ENCODE data around the gene PPFIBP1. TPM values are rescaled to one million over a fixed set of nuclear protein-coding genes. Genes with fewer than 3 reads are reported as not detected.
A peak's percentile ranks its signal among the peaks of the same experiment; 100 is the strongest.
"Not testable (repeated sequence)": the region's sequence is repeated elsewhere in the genome, so short reads cannot be mapped to it uniquely, and the experiment has no call there.

Gene PPFIBP1
- total and polyA plus RNA-seq, 8 donors = 82.8 to 126 (median 96.7) TPM

DNA sequence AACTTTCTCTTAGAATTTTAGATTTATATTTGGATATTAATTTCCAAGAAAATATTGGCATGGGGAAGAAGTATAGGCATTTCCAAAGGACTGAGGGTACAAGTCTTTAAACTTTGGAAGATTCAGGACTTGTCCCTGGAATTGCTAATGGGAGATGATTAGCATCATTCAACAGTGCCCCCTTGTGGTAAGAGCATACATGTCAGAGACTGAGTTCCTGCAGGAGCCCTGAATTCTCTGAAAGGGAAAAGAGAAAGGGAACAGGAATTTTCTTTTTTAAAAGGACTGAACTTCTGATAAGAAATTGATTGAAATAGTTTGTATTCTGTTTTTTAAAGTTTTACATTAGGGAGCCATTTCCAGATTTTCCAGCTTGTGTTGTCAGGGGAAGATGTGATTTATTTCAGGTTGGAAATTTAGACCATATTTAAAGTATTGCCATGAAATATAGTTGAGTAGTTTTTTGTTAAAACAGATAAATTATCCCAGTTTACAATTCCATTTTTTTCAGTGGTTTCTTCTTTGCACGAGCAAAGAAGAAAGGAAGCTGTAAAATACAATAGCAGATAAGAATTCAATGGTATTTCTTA is 128.3 kb downstream of the PPFIBP1 start:
- no peaks in the 10 kb centered on the region for H3K9me3 ChIP-seq
- ATAC-seq = peak; percentile 93
- no peaks in the 10 kb centered on the region for H3K27me3 ChIP-seq
- no peak overlapping the region for H3K4me3 ChIP-seq
- TF ChIP-seq, protein P1, sequence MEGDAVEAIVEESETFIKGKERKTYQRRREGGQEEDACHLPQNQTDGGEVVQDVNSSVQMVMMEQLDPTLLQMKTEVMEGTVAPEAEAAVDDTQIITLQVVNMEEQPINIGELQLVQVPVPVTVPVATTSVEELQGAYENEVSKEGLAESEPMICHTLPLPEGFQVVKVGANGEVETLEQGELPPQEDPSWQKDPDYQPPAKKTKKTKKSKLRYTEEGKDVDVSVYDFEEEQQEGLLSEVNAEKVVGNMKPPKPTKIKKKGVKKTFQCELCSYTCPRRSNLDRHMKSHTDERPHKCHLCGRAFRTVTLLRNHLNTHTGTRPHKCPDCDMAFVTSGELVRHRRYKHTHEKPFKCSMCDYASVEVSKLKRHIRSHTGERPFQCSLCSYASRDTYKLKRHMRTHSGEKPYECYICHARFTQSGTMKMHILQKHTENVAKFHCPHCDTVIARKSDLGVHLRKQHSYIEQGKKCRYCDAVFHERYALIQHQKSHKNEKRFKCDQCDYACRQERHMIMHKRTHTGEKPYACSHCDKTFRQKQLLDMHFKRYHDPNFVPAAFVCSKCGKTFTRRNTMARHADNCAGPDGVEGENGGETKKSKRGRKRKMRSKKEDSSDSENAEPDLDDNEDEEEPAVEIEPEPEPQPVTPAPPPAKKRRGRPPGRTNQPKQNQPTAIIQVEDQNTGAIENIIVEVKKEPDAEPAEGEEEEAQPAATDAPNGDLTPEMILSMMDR (IDR thresholded peaks at IDR 0.05) = peak; percentile 71 to 77
- intact Hi-C loops (cut with DNase I) = loop anchor here in 1 of 2 donors (10.0 kb wide), 1 partner anchor 217 kb away; no protein-coding TSS in a partner anchor
- peak in 2 of 4 donors; percentile 67 to 85 for DNase-seq
- peaks cover 0 to 12% of the 10 kb centered on the region in 2 donors for H3K36me3 ChIP-seq
- H3K4me1 ChIP-seq = no peaks in the 10 kb centered on the region
- peak overlapping the region in 1 of 2 donors; percentile 2 for H3K27ac ChIP-seq

DNA sequence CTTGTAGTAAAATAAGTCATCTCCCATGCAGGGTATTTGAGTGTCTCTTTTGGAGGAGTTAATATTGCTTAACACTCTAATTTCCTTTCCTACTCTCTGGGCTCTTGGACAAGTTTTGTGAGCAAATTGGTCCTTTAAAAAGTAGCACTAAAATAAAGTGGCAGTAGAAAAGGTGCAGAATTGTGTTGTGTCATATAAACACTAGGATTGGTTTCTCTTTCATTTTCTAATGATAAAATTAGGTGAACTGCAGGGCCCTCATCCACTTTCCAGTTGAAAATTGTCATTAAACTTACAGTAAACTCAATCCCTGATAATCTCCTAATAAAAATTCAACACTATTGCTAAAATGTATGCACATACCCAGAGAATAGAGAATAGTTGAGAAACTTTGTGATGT is 129.7 kb downstream of the PPFIBP1 start:
- DNase-seq (no peak), ATAC-seq (no peak)
- Histone ChIP-seq H3K27me3 (no peaks in the 10 kb centered on the region), H3K4me1 (no peaks in the 10 kb centered on the region), H3K4me3 (no peak overlapping the region), H3K27ac (no peak overlapping the region), H3K9me3 (no peaks in the 10 kb centered on the region), H3K36me3 (peaks cover 0 to 8% of the 10 kb centered on the region in 2 donors)
- TF ChIP-seq, protein P1 (IDR thresholded peaks at IDR 0.05) = no peak
- intact Hi-C loops (cut with DNase I) = loop anchor here in 1 of 2 donors (10.0 kb wide), 1 partner anchor 219 kb away; no protein-coding TSS in a partner anchor

DNA sequence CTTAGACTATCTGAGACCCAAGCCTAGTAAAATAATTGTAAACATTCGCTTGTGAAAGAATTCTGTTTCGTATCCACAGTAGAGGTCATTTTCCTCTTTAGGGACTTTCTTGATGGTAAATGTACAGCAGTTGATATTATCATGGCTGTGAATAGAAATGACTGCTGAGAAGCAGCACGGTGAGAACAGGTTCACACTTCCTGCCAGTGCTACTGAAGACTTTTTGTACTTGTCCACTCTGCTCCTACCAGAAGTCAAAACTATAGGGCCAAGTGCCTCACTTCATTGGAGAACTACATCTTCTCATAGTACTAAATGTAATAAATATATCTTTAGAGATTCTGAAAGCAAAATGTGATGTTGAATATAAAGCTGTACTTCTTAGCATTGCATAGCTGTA is 131.5 kb downstream of the PPFIBP1 start:
- not testable (repeated sequence) for H3K27ac ChIP-seq, H3K4me3 ChIP-seq, H3K9me3 ChIP-seq, H3K27me3 ChIP-seq, ATAC-seq, DNase-seq, H3K4me1 ChIP-seq
- intact Hi-C loops (cut with DNase I) = loop anchor here in 1 of 2 donors (10.0 kb wide), 1 partner anchor 221 kb away; no protein-coding TSS in a partner anchor
- H3K36me3 ChIP-seq = peaks cover 0 to 11% of the 10 kb centered on the region in 2 donors

DNA sequence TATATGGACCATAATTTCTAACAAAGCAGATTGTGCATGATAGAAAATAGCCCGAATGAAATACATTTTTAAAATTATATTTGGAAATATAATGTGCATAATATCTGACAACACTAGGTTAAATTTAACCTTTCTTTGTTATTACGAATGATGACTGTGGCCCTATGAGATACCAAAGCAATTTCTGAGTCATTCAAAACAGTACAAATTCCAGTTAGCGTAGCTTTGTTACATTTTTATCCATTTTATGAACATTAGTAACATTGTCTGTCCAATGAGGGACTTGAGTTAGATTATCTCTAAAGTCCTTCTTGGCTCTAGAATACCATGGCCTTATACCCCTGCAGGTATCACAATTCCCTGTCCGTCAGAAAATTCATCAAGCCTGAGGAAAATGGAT is 133.3 kb downstream of the PPFIBP1 start:
- Histone ChIP-seq H3K36me3 (peaks cover 0 to 17% of the 10 kb centered on the region in 2 donors), H3K9me3 (no peaks in the 10 kb centered on the region), H3K4me1 (no peaks in the 10 kb centered on the region), H3K27me3 (no peaks in the 10 kb centered on the region), H3K27ac (no peak overlapping the region), H3K4me3 (no peak overlapping the region)
- ATAC-seq (no peak), DNase-seq (no peak)
- intact Hi-C loops (cut with DNase I) = loop anchor here in 1 of 2 donors (10.0 kb wide), 1 partner anchor 222 kb away; no protein-coding TSS in a partner anchor
- TF ChIP-seq, protein P1 (IDR thresholded peaks at IDR 0.05) = no peak

DNA sequence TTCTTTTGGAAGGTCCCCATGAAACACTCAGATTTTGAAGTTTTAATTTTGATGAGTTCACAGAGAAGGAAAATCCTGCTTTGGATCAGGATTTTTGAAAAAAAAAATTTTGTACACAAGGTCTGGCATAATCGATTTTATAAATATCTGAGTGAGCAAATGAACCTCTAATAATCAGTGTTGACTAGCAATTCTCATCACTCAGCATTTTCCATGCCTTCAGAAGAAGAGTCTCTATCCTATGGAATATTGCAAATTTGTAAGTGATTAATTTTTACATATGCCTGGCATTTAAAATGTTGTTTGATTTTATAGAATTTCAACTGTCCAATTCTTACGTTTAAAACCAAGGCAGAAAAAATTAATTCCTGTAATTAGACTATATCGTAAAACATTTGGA is 141.7 kb downstream of the PPFIBP1 start:
- intact Hi-C loops (cut with DNase I) = no loop called here
- peaks cover 0 to 31% of the 10 kb centered on the region in 2 donors for H3K36me3 ChIP-seq
- no peaks in the 10 kb centered on the region for H3K27me3 ChIP-seq
- no peak for DNase-seq
- H3K4me3 ChIP-seq = no peak overlapping the region
- no peaks in the 10 kb centered on the region for H3K9me3 ChIP-seq
- TF ChIP-seq, protein P1 (IDR thresholded peaks at IDR 0.05) = no peak
- no peak overlapping the region for H3K27ac ChIP-seq
- ATAC-seq = no peak
- H3K4me1 ChIP-seq = no peaks in the 10 kb centered on the region
